Suppressor macrophage treated with lipopolysaccharide for 1 hour (primary cell): ENCODE results near the gene STPG2.

ENCODE experiments used
- DNase-seq, 3 donors: peaks; one replicate each; pipeline ENCODE4 v3.0.0-alpha.2; 2020 to 2022

STPG2 gene

GRCh38 chr4:98092833-98093439 lies 50.3 kb downstream of the STPG2 start:
- peak; percentile 20 to 33 (median 22) for DNase-seq

GRCh38 chr4:98081936-98082335 lies 61.3 kb downstream of the STPG2 start:
- DNase-seq, result no peak

GRCh38 chr4:98068495-98068894 lies 74.8 kb downstream of the STPG2 start:
- no peak for DNase-seq

- DNase-seq, result no peak
These were observed 87.3 kb downstream of the STPG2 start for GRCh38 chr4:98055800-98056501.

GRCh38 chr4:98046665-98047064 lies 96.6 kb downstream of the STPG2 start:
- no peak for DNase-seq

- DNase-seq, result no peak
These were observed 113.2 kb downstream of the STPG2 start for GRCh38 chr4:98030059-98030458.

- no peak for DNase-seq
These were observed 115.4 kb downstream of the STPG2 start for GRCh38 chr4:98027827-98028226.

- no peak for DNase-seq
These were observed 116.9 kb downstream of the STPG2 start for GRCh38 chr4:98026362-98026761.

- no peak for DNase-seq
These were observed 136.4 kb downstream of the STPG2 start for GRCh38 chr4:98006814-98007412.

- DNase-seq, result no peak
These were observed 137.2 kb downstream of the STPG2 start for GRCh38 chr4:98006060-98006459.

GRCh38 chr4:98000940-98001339 lies 142.3 kb downstream of the STPG2 start:
- DNase-seq, result no peak

GRCh38 chr4:97998203-97998602 lies 145.1 kb downstream of the STPG2 start:
- no peak for DNase-seq

GRCh38 chr4:97994765-97995465 lies 148.4 kb downstream of the STPG2 start:
- no peak for DNase-seq

- DNase-seq, result no peak
These were observed 152.9 kb downstream of the STPG2 start for GRCh38 chr4:97990409-97990808.

GRCh38 chr4:97987019-97987648 lies 156.1 kb downstream of the STPG2 start:
- no peak for DNase-seq

GRCh38 chr4:97984545-97985131 lies 158.6 kb downstream of the STPG2 start:
- no peak for DNase-seq

GRCh38 chr4:97978791-97979488 lies 164.3 kb downstream of the STPG2 start:
- no peak for DNase-seq

- no peak for DNase-seq
These were observed 189.9 kb downstream of the STPG2 start for GRCh38 chr4:97953171-97953941.

GRCh38 chr4:97952763-97953162 lies 190.5 kb downstream of the STPG2 start:
- DNase-seq, result no peak

- no peak for DNase-seq
These were observed 192.4 kb downstream of the STPG2 start for GRCh38 chr4:97950836-97951235.

GRCh38 chr4:97942951-97943350 lies 200.3 kb downstream of the STPG2 start:
- DNase-seq, result no peak
